NCI-H510A (cell line): ENCODE data around the gene PCBP3.

Source experiments
- DNase-seq: peaks from one replicate; lab custom pipeline; 2025; lab: John Stamatoyannopoulos, UW

Gene PCBP3

GRCh38 chr21:45911806-45912325 is 268.3 kb downstream of the PCBP3 start:
- DNase-seq: no peak

- no peak for DNase-seq
Measured at GRCh38 chr21:45912611-45913417, 269.3 kb downstream of the PCBP3 start.

GRCh38 chr21:45913418-45913765 is 269.9 kb downstream of the PCBP3 start:
- DNase-seq: no peak

GRCh38 chr21:45913886-45914285 is 270.4 kb downstream of the PCBP3 start:
- DNase-seq: no peak

GRCh38 chr21:45914321-45914845 is 270.9 kb downstream of the PCBP3 start:
- no peak for DNase-seq

- DNase-seq: no peak
Measured at GRCh38 chr21:45916011-45916840, 272.7 kb downstream of the PCBP3 start.

GRCh38 chr21:45917241-45917640 is 273.7 kb downstream of the PCBP3 start:
- no peak for DNase-seq

GRCh38 chr21:45918011-45918410 is 274.5 kb downstream of the PCBP3 start:
- no peak for DNase-seq

- DNase-seq: no peak
Measured at GRCh38 chr21:45918835-45919447, 275.4 kb downstream of the PCBP3 start.

- DNase-seq: no peak
Measured at GRCh38 chr21:45919593-45919992, 276.1 kb downstream of the PCBP3 start.

GRCh38 chr21:45920824-45921600 is 277.5 kb downstream of the PCBP3 start:
- no peak for DNase-seq

- DNase-seq: no peak
Measured at GRCh38 chr21:45921917-45922316, 278.4 kb downstream of the PCBP3 start.

GRCh38 chr21:45922648-45923047 is 279.1 kb downstream of the PCBP3 start:
- DNase-seq: no peak

- no peak for DNase-seq
Measured at GRCh38 chr21:45923146-45923545, 279.6 kb downstream of the PCBP3 start.

GRCh38 chr21:45926281-45926680 is 282.8 kb downstream of the PCBP3 start:
- DNase-seq: no peak

GRCh38 chr21:45927032-45927431 is 283.5 kb downstream of the PCBP3 start:
- DNase-seq: no peak

GRCh38 chr21:45927851-45928850 is 284.6 kb downstream of the PCBP3 start:
- no peak for DNase-seq

- no peak for DNase-seq
Measured at GRCh38 chr21:45929449-45929848, 285.9 kb downstream of the PCBP3 start.

GRCh38 chr21:45930231-45930760 is 286.8 kb downstream of the PCBP3 start:
- DNase-seq: no peak

- no peak for DNase-seq
Measured at GRCh38 chr21:45930792-45931191, 287.3 kb downstream of the PCBP3 start.
